Endodermal cell (in vitro differentiated cells): ENCODE data around the gene WRAP73. TPM values are rescaled to one million over a fixed set of nuclear protein-coding genes. Genes with fewer than 3 reads are reported as not detected.

Experiments
- DNase-seq: peaks from one replicate; pipeline ENCODE4 v3.0.0-alpha.2; 2017
- H3K27ac ChIP-seq: 2 replicates; pipeline ENCODE4 v1.5.1; 2013; ENCODE audit warnings: mild to moderate bottlenecking, low read depth, low read length, moderate library complexity
- H3K27me3 ChIP-seq: 2 replicates; pipeline ENCODE4 v1.6.1; 2013; ENCODE audit warnings: mild to moderate bottlenecking, low read length, moderate library complexity; ENCODE audit not compliant: insufficient read depth, control insufficient read depth, poor library complexity, severe bottlenecking
- H3K36me3 ChIP-seq: 2 replicates; pipeline ENCODE4 v1.7.0; 2013; ENCODE audit warnings: mild to moderate bottlenecking, low read length, moderate library complexity; ENCODE audit not compliant: control insufficient read depth, insufficient read depth
- H3K4me1 ChIP-seq: one replicate; pipeline ENCODE4 v1.7.0; 2013; ENCODE audit warnings: low read length; ENCODE audit not compliant: control insufficient read depth, insufficient read depth
- H3K4me3 ChIP-seq: 2 replicates; pipeline ENCODE4 v1.5.1; 2013; ENCODE audit warnings: mild to moderate bottlenecking, low read length, moderate library complexity
- H3K9ac ChIP-seq: 2 replicates; pipeline ENCODE4 v1.6.1; 2013; ENCODE audit warnings: mild to moderate bottlenecking, low read length, moderate library complexity; ENCODE audit not compliant: poor library complexity, severe bottlenecking; ENCODE audit errors: extremely low read depth
- H3K9me3 ChIP-seq: 2 replicates; pipeline ENCODE4 v1.6.1; 2013; ENCODE audit warnings: mild to moderate bottlenecking, low read length, moderate library complexity; ENCODE audit not compliant: control insufficient read depth
- H3K27ac Mint-ChIP-seq: 2 replicates; pipeline ENCODE4 v1.8.0; 2020; ENCODE audit warnings: mixed read lengths
- H3K27me3 Mint-ChIP-seq: 2 replicates; pipeline ENCODE4 v1.8.0; 2021; ENCODE audit warnings: mild to moderate bottlenecking, mixed read lengths; ENCODE audit not compliant: insufficient read depth
- H3K36me3 Mint-ChIP-seq: 2 replicates; pipeline ENCODE4 v1.8.0; 2020; ENCODE audit warnings: low read depth, mixed read lengths
- H3K4me1 Mint-ChIP-seq: 2 replicates; pipeline ENCODE4 v1.8.0; 2020; ENCODE audit warnings: mixed read lengths
- H3K4me3 Mint-ChIP-seq: 2 replicates; pipeline ENCODE4 v1.8.0; 2020; ENCODE audit warnings: mild to moderate bottlenecking, moderate library complexity, mixed read lengths
- H3K9me3 Mint-ChIP-seq: 2 replicates; pipeline ENCODE4 v1.8.0; 2020; ENCODE audit warnings: mild to moderate bottlenecking, mixed read lengths
- CTCF ChIP-seq: fragments of 200-600 bp; sonication (generic); conservative IDR thresholded peaks from 2 replicates; pipeline ENCODE4 v1.5.0; 2021; ENCODE audit warnings: antibody characterized with exemption, mild to moderate bottlenecking
- WGBS, 2 experiments: methylation state at CpG; one replicate each; pipeline versions ENCODE4 v1.1.5 to v1.1.7; 2013; ENCODE audit warnings: missing lambda C conversion rate in 2 of 2, mixed read lengths in 1 of 2; ENCODE audit not compliant: insufficient coverage in 1 of 2, insufficient read length in 1 of 2; 5-methylcytosine and 5-hydroxymethylcytosine counted together
- total RNA-seq, 2 donors: library from RNA; stranded (reverse); fragmentation: NEBNext Ultra II Directional in 1 of 2; extraction: Animal tissue kit (Norgen Biotek cat#: 25700) in 1 of 2; gene quantifications; 2 replicates in 1 of 2; 3 replicates in 1 of 2; pipeline ENCODE4 v1.2.1, GENCODE V29; 2021

WRAP73 gene
- total RNA-seq, 2 donors from 2014 or later: 29.8 to 32.5 TPM

- no peak overlapping the region for H3K27ac Mint-ChIP-seq
- no peak for DNase-seq
- no peak for TF ChIP-seq CTCF
- H3K36me3 Mint-ChIP-seq: peaks cover 2% of the 10 kb centered on the region
- Histone ChIP-seq H3K9me3 (no peaks in the 10 kb centered on the region), H3K27me3 (no peaks in the 10 kb centered on the region), H3K9ac (no peak overlapping the region), H3K4me1 (no peaks in the 10 kb centered on the region), H3K36me3 (no peaks in the 10 kb centered on the region), H3K4me3 (no peak overlapping the region), H3K27ac (no peak overlapping the region)
- no peaks in the 10 kb centered on the region for H3K27me3 Mint-ChIP-seq
- 90 to 100% methylated on average over 3 to 11 of the region's 11 CpGs for WGBS, 2 experiments
- no peaks in the 10 kb centered on the region for H3K9me3 Mint-ChIP-seq
- no peak overlapping the region for H3K4me3 Mint-ChIP-seq
- peaks cover 2% of the 10 kb centered on the region for H3K4me1 Mint-ChIP-seq
Observed at GRCh38 chr1:3603156-3603555, 46.7 kb downstream of the WRAP73 start.

- no peak overlapping the region for H3K27ac Mint-ChIP-seq
- 92 to 96% methylated on average over 16 to 21 of the region's 21 CpGs for WGBS, 2 experiments
Observed at GRCh38 chr1:3602375-3602774, 47.5 kb downstream of the WRAP73 start.

GRCh38 chr1:3601743-3602142 is 48.2 kb downstream of the WRAP73 start:
- peaks cover 11% of the 10 kb centered on the region for H3K4me1 Mint-ChIP-seq
- Histone ChIP-seq H3K9me3 (no peaks in the 10 kb centered on the region), H3K9ac (no peak overlapping the region), H3K27me3 (no peaks in the 10 kb centered on the region), H3K4me3 (no peak overlapping the region), H3K4me1 (no peaks in the 10 kb centered on the region), H3K27ac (no peak overlapping the region), H3K36me3 (no peaks in the 10 kb centered on the region)
- H3K9me3 Mint-ChIP-seq: no peaks in the 10 kb centered on the region
- no peak overlapping the region for H3K27ac Mint-ChIP-seq
- no peaks in the 10 kb centered on the region for H3K27me3 Mint-ChIP-seq
- TF ChIP-seq CTCF: no peak
- H3K36me3 Mint-ChIP-seq: peaks cover 2% of the 10 kb centered on the region
- H3K4me3 Mint-ChIP-seq: no peak overlapping the region
- 89 to 96% methylated on average over 10 to 16 of the region's 16 CpGs for WGBS, 2 experiments
- no peak for DNase-seq

More at GRCh38 chr1:3602375-3602774, 47.5 kb downstream of the WRAP73 start:
- H3K36me3 ChIP-seq: no peaks in the 10 kb centered on the region
- no peak for TF ChIP-seq CTCF
- H3K27me3 Mint-ChIP-seq: no peaks in the 10 kb centered on the region
- no peak overlapping the region for H3K27ac ChIP-seq
- no peaks in the 10 kb centered on the region for H3K9me3 Mint-ChIP-seq
- H3K4me3 ChIP-seq: no peak overlapping the region
- H3K9me3 ChIP-seq: no peaks in the 10 kb centered on the region
- H3K4me3 Mint-ChIP-seq: no peak overlapping the region
- peaks cover 2% of the 10 kb centered on the region for H3K36me3 Mint-ChIP-seq
- no peaks in the 10 kb centered on the region for H3K4me1 ChIP-seq
- no peaks in the 10 kb centered on the region for H3K27me3 ChIP-seq
- no peak for DNase-seq
- peaks cover 8% of the 10 kb centered on the region for H3K4me1 Mint-ChIP-seq
- no peak overlapping the region for H3K9ac ChIP-seq
